ENCODE data around the gene CD207. TPM values are rescaled to one million over a fixed set of nuclear protein-coding genes. Genes with fewer than 3 reads are reported as not detected.
"Not testable (repeated sequence)": the region's sequence is repeated elsewhere in the genome, so short reads cannot be mapped to it uniquely, and the experiment has no call there.

The CD207 gene
- 1 to 10 TPM in 1 of 12 donors, under 1 TPM in 6, not detected in 5; 0.11 to 3.2 (median 0.27) TPM for polyA plus RNA-seq (ENCODE audit: insufficient read length in 12 of 12)
- long read RNA-seq, donor 1: 0 reads
- long read RNA-seq, donor 2: 0 reads
- long read RNA-seq, donor 3: 0 reads
- long read RNA-seq, donor 4: 0 reads
- long read RNA-seq, donor 5: 0 reads
- long read RNA-seq, donor 6: 0 reads
- long read RNA-seq, donor 7: 0 reads
- long read RNA-seq, donor 8: 0 reads
- long read RNA-seq, donor 9: 0 reads
- long read RNA-seq, donor 10: 0 reads
- long read RNA-seq, donor 11, partial matches to known transcripts: 0 of 1 reads
- long read RNA-seq, donor 11, other reads (novel, unspliced or antisense): 0 of 1 reads

DNA sequence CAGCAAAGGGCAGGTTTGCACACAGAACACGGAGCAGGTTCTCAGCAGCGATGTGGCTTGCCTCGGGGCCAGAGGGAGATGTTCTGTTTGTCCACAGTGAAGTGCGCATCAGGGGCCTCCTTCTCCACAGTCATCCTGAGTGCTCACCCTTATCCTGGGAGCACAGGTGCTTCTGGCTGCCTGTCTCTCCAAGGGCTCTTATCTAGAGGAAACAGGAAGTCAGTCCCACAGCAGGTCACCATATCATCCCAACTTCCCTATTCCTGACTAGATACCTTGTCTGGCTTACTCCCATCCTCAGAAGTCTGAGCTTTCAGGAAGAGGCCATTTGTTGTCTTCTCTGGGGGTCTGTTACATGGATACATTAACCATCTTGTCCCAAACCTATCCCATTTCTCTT is at the start of gene CD207:
CD207 (minus strand) TSS at position 174 of the 400 bp plus-strand sequence; CDS start at position 134, 40 bp downstream.
- no peak for DNase-seq

DNA sequence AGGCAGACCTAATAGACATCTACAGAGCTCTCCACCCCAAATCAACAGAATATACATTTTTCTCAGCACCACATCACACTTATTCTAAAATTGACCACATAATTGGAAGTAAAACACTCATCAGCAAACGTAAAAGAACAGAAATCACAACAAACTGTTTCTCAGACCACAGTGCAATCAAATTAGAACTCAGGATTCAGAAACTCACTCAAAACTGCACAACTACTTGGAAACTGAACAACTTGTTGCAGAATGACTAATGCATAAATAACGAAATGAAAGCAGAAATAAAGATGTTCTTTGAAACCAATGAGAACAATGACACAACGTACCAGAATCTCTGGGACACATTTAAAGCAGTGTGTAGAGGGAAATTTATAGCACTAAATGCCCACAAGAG is 42.9 kb upstream of the CD207 start:
- DNase-seq: not testable (repeated sequence)

DNA sequence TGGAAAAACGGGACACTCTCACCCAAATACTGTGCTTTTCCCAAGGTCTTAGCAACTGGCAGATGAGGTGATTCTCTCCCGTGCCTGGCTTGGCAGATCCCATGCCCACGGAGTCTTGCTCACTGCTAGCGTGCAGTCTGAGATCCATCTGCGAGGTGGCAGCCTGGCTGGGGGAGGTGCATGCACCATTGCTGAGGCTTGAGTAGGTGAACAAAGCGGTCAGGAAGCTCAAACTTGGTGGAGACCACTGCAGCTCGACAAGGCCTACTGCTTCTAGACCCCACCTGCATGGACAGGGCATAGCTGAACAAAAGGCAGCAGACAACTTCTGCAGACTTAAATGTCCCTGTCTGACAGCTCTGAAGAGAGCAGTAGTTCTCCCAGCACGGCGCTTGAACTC is 40.5 kb upstream of the CD207 start:
- DNase-seq: not testable (repeated sequence)

DNA sequence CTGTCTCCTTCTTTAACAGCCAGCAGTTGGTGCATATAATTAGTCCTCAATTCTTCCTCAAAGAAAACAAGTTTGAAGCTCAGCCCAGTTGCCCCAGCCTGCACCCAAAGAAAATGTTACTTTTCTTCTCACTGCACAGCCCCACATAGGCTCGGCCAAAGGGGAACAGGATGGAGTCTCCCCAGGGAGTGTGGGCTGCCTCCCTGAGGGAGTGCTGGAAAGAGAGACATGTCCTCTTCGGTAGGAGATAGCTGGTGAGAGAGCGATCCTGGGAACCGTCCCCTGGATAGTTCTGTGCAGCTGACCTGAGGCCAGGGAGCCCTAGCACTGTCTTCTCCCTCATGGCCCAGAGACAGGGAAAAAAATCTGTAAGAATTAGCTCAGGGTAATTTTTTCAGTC is 37.9 kb upstream of the CD207 start:
- DNase-seq: no peak

DNA sequence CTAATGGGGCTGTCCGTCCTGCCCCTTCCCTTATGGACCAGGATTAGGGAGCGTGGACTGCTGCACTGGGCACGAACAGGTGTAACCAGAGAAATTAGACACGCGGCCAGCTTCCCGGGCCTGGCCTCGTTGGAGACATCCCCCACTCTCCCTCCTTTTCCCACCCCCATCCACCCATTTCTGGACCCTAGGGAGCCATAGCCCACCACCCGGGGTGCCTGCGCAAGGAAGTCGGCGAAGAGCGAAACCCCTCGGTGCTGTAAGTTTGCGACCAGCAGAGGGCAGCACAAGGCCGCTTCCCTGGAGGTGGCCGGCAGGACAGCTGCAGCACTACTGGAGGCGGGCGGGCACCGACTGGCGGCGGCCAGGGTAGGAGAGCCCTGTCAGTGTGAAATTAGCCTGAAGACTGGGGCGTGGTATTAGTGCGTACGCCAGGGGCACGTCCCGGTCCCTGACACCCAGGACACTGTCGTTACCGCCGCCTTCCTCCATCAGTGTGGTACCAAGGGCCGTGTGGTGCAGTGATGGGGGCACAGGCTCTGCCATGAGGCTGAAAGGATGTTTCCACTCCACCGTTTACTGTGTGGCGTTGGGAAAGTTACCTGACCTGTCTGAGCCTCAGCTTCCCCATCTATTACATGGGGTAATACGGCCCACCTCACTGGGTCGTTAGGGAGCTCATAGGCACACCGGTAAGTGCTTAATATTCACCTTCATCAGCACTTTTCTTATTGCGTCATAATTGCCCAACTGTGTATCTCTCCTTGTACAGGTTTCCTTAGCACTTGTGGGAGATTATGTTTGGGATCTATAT is 36.0 kb upstream of the CD207 start:
- peak; percentile 76 for DNase-seq

DNA sequence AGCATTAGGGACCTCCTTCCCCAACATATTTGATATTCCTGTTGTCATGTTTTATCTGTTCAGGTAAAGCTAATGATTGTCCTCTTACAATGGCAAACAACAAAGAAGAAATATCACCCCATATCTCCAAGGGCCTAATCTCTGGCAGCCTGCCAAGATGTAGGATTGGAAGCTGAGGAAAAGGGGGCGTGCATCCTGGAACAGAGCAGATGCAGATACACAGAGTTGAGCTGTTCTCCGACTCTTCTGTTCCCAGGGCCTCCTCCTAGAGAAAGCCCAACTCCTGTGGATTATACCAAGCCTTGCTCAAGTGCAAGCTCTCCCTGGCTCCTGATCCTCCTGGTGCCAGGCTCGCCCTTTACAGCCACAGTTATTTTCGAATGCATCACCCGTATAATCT is 35.2 kb upstream of the CD207 start:
- DNase-seq: no peak

DNA sequence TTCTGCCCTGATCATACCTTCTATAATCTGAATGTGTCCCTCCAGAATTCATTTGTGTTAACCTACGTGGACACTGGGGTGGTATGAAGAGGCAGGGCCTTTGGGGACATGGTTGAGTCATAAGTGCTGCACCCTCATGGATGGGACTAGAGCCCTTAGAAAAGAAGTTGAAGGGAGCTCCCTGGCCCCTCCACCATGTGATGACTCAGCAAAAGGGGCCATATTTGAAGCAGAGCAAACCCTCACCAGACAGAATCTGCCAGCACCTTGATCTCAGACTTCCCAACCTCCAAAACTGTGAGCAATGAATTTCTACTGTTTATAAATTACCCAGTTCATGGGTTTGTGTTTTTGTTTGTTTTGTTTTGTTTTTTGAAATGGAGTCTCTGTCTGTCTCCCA is 33.4 kb upstream of the CD207 start:
- no peak for DNase-seq

DNA sequence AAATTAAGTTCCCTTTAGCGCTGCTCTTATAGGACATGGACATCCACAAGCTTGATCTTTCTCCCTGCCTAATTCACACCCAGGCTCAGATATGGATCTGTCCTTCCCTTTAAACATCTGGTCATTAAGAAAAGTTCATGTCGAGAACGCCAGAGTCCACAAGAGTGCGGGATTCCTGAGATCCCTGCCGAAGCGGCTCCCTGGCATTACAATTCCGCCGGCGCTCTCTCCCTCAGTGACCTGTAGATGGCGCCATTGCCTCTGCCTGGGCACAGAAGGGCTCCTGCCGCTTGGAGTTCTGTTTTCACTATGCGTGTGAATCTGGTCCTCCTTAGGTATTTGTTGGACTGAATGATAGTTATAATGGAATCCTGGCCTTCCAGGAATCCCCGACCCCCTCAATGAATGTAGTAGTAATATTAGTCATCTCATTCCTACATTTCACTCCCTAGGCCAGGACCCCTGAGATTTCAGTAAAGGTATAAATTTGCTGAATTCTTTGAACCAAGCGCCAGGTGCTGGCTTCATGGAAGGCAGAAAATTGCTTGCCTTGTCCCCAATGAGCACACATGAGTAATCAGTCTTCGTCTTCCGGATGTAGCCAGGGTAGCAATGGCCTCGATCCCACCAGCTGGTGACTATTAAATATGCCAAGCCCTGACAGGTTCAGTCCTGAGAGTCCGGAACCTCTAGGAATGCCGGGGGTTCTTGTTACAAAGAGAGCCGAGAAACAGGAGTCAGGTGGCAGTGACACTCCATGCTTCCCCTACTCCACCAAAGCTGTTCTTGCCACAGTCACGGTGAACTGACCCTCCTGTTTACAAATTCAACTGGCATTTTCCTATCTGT is 26.4 kb upstream of the CD207 start:
- DNase-seq: peak; percentile 80

DNA sequence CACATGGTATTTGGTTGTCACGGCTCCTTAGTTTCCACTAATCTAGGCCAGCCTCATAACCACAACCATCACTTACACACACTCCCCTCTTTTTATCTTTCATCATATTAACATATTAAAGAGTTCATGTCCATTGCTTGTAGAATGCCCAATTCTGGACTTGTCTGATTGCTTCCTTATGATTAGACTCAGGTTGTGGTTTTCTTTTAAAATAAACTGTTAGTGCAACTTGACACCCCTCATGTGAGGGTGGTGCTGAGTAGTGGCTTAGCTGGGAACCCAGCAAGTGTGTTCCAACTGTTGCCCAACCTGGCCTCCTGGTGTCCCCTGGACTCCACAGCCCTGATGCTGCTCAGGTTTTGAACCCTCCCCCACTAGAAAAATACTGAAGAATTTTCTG is 20.1 kb upstream of the CD207 start:
- no peak for DNase-seq

DNA sequence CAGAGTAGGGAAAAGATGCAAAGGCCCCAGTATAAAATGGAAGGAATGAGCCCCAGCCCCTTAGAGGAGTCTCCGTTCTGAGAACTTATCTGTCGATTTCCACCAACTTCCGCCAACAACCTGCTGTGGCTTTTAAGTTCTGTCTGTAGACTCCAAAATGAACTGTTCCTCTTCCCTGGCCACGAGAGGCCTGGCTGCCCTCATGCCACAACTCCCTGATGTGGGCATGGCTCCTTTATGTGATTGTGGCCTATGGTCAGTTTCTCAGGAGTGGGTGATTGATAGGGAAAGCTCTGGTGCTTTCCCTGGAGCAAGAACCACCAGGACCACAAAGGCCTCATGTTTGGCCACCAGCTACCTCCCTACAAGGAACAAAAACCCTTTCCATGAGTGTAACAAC is 18.8 kb upstream of the CD207 start:
- no peak for DNase-seq

DNA sequence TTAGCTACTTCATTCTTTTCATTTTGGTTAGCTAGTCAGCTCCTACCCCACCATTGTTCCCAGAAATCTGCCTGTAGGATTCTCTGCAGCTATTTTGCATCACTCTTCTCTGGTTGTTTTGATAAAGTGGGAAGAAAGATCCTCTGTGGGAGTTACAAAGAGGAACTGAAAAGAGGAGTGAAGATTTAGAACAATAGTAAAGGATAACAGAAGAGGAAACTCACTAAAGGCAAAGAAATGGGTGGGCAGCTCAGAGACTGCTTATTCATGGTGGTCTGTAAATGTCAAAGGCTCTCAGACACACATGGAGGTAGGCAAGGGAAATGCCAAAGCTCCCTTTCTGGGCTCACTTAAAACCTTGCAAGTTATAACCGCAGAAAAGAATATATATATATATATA is 17.2 kb upstream of the CD207 start:
- no peak for DNase-seq

DNA sequence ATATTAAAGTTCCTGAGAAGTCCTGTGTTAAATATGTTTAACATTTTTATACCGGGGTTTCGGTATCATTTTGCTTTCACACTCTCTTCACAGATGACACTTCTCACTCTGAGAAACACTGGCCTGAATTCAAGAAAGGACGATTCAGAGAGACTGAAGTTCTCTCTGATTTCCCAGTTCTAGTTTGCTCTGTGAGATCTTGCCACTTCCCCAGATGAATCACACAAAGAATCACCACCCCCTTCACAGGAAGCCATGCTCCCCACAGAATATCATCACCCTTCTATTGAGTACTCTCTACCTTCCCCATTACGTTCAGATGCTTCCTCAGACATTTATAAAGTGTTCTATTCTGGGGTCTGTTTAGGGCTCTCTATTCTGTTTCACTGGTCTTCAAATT is 16.1 kb upstream of the CD207 start:
- no peak for DNase-seq

DNA sequence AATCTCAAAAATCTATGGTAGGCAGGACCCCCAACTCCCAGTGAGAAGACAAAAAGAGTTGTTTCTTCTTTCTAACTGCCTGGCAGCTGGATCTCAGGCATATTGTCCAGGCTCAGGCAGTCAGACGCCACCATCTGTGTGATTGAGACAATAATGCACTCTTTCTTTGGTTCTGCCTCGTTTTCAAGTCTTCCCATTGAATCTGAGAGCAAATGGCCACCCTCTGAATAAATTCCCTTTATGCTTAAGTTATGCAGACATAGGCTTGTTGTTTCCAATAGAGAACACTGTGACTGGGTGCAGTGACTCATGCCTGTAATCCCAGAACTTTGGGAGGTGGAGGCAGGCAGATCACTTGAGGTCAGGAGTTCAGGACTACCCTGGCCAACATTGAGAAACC is 15.3 kb upstream of the CD207 start:
- DNase-seq: no peak

DNA sequence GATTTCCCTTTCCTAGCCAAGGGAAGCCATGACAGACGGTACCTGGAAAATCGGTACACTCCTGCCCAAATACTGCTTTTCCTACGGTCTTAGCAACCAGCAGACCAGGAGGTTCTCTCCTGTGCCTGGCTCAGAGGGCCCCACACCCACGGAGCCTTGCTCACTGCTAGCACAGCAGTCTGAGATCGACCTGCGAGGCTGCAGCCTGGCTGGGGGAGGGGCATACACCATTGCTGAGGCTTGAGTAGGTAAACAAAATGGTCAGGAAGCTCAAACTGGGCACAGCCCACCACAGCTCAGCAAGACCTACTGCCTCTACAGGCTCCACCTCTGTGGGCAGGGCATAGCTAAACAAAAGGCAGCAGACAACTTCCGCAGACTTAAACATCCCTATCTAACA is 6.8 kb upstream of the CD207 start:
- no peak for DNase-seq

DNA sequence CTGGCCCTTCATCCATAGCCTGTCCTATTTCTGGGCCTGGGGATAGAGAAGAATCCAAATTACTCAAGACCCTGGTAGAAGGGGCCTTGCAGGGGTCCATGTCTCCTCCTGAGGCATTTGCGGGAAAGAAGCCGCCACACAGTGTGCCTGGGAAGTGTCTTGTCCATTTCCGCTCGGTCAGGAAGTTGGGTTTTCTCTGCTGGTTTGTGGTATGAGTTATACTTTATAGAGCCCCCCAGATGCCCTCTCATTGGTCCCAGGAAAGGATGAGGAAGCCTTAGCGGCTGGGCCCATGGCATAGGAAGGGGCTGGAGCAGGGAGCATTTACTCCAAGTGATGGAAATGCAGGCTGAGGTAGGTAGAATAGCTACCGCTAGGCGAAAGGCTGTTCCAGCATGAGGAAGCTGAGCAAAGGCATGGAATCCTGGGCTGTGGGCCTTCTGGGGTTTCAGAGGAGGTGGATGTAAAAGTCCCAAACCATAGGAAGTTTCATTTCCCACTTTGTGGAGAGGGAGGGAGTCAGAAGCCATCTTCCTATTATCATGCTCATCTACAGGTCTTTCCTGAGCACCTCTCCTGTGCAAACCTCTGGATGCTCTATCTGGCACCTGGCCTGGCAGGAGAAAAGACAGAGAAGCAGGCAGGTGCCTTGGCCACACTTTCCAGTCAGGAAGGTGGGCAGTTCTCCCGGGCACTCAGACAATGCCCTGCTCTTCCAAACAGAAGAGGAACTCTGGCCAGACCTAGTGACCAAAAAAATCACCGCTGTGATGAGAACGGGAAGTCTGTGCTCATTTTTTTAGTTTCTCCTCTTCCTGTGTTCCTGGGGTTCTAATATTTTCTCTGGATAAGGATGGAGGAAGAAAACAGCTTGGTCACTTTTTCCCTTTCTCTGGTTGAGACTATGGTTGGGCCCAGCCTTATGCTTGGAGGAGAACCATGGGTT is 2.6 kb upstream of the CD207 start:
- DNase-seq: no peak

DNA sequence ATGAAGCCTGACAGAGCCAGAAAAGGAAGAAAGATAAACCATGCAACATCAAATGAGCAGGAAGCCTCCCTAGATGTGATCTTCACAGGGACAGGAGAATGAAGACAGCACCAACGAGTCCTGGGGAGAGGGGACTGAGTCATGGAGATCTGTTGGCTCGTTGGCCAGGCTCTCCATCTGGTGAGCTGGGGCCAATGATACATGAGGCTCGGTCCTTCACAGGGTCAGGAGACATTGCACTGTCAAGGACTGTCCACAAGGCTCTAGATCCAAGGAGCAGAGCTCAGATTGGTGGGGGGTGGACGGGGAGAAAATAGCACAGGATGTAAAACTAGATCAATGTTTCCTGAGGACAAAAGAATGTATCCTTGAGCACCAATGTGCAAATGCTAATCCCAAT is 735 bp downstream of the CD207 start:
- no peak for DNase-seq

DNA sequence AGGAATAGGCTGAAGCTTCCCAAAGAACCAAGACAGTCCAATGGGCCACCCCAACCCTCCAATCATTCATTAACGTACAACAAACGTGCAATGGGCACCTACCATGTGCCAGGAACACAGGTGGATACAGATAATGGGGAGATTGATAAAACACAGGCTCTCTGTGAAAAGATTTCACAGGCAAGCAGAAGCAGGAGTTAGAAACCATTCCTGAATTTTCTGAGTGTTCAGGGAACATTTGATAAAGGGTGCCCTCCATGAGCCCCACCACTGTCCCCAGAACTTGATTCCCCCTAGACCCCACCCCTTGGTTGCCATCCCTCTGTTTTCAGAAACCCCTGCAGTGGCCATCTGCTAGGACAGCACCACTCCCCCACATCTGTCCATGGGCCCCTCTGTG is 1.5 kb downstream of the CD207 start:
- no peak for DNase-seq

DNA sequence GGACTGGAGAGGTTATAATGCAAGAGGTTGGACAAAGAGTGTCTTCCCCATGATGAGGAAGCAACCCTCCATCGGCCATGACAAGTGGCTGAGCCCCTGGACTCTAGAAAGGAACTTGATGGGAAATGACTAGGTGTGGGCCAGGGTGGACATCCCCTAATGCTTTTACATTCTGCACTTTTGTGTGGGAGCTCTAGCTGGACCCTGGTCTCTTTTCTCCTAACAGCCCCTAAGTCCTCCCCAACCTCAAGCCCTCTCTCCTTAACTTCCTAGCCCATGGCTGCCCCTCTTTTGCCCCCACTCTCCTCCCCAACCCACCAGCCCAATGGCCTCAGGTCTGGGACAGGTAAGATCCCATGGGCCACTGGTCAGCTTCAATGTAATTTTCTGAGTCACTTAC is 2.4 kb downstream of the CD207 start:
- DNase-seq: no peak

DNA sequence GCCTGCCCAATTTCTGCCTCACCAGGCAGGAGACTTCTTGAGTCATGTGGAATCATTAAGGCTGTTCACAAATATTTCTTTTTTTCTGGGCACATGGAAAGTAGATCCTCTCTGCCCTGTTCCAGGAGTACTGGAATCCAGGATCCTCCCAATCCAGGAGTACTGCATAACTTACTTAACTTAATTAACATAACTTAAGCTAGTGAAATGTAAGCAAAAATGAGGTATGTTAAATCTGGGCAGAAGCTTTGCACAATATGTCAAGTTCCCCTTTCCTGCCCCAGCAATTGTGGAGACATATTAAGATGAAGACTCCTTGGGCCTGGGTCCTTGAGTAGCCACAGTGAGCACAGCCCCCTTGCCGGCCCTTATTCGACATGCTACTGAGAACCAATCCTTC is 3.2 kb downstream of the CD207 start:
- DNase-seq: no peak

DNA sequence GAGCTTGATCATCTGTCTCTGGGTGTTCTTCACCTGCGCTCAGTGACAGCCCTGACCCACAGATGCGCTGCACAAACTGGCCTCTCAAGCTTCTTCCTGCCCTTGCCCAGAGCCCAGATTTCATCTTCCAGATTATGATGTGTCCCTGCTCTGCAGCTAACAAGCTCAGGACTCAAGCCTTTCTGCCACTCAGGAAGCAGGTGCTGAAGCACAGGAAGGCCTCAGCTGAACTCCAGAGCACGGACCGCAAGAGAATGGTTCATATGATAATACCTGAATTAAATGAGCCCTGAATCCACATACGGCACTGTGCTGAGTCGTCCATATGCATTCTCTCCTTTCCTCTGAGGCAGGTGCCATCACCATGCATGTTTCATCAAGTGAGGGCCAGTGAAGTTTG is 3.8 kb downstream of the CD207 start:
- no peak for DNase-seq

DNA sequence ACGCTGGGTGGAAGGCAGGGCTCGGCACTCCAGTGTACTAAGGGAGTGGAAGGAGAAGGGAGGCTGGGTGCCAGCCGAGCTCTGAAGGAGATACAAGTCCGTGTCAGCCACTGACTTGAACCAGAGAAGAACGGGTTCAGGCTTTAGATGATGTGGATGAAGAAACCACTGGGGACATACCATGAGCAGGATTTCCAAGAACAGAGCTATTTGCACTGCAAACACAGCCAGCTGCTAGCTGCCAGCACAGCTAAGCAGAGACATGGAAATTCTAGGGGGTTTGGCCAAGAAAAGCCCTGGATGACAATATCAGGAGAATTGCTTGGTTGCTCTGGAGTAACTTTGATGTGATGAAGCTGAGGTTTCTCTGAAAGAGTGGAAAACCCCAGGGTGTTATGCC is 5.2 kb downstream of the CD207 start:
- peak; percentile 45 for DNase-seq

All from muscle of arm (tissue), 14 donors.